CD4-positive, CD25-positive, alpha-beta regulatory T cell (primary cell): ENCODE data around the gene CHIT1. TPM values are rescaled to one million over a fixed set of nuclear protein-coding genes. Genes with fewer than 3 reads are reported as not detected.

Source experiments
- ATAC-seq, 2 donors: fragments of 150-1000 bp; cut with Tn5 transposase; one replicate each; pipeline ENCODE4 v1.10.0; 2021; ENCODE audit warnings: low read depth in 2 of 2, moderate number of reproducible peaks in 2 of 2, moderate library complexity in 1 of 2
- DNase-seq, 3 donors: peaks; one replicate each; pipeline versions ENCODE4 v3.0.0 to v3.0.0-alpha.2; 2012 to 2022; ENCODE audit warnings: mixed read lengths in 1 of 3
- H3K27ac ChIP-seq: one replicate; pipeline ENCODE4 v1.7.0; 2013; ENCODE audit warnings: mild to moderate bottlenecking, low read length; ENCODE audit not compliant: insufficient read depth, poor library complexity, severe bottlenecking
- H3K27me3 ChIP-seq: one replicate; pipeline ENCODE4 v1.7.0; 2013; ENCODE audit warnings: low read length; ENCODE audit not compliant: control insufficient read depth, insufficient read depth
- H3K36me3 ChIP-seq: one replicate; pipeline ENCODE4 v1.7.0; 2013; ENCODE audit warnings: mild to moderate bottlenecking, low read length, moderate library complexity; ENCODE audit not compliant: control insufficient read depth, insufficient read depth
- H3K4me1 ChIP-seq: 2 replicates; pipeline ENCODE4 v1.7.0; 2013; ENCODE audit warnings: mild to moderate bottlenecking, low read length; ENCODE audit not compliant: insufficient read depth, control insufficient read depth, poor library complexity, severe bottlenecking
- H3K4me3 ChIP-seq: one replicate; pipeline ENCODE4 v1.7.0; 2013; ENCODE audit warnings: low read depth, mild to moderate bottlenecking, low read length, moderate library complexity
- H3K9me3 ChIP-seq, 2 experiments: 1 replicate in 1 of 2; 2 replicates in 1 of 2; pipeline ENCODE4 v1.7.0; 2013; ENCODE audit warnings: low read length in 2 of 2, mild to moderate bottlenecking in 1 of 2, moderate library complexity in 1 of 2; ENCODE audit not compliant: control insufficient read depth in 2 of 2
- H3K27ac Mint-ChIP-seq, 3 donors: one replicate each; pipeline ENCODE4 v1.8.0; 2020 to 2022; ENCODE audit warnings: mild to moderate bottlenecking in 3 of 3, mixed read lengths in 3 of 3, moderate library complexity in 2 of 3
- H3K27me3 Mint-ChIP-seq: one replicate; pipeline ENCODE4 v1.8.0; 2022; ENCODE audit warnings: mild to moderate bottlenecking, mixed read lengths
- H3K36me3 Mint-ChIP-seq: one replicate; pipeline ENCODE4 v1.8.0; 2020; ENCODE audit warnings: mixed read lengths
- H3K4me1 Mint-ChIP-seq, 4 donors: one replicate each; pipeline ENCODE4 v1.8.0; 2020 to 2022; ENCODE audit warnings: mixed read lengths in 4 of 4, mild to moderate bottlenecking in 1 of 4
- H3K4me3 Mint-ChIP-seq, 4 donors: one replicate each; pipeline ENCODE4 v1.8.0; 2020 to 2022; ENCODE audit warnings: mild to moderate bottlenecking in 4 of 4, mixed read lengths in 4 of 4, moderate library complexity in 3 of 4
- H3K9me3 Mint-ChIP-seq, 7 donors: one replicate each; pipeline ENCODE4 v1.8.0; 2020 to 2022; ENCODE audit warnings: mixed read lengths in 7 of 7, mild to moderate bottlenecking in 3 of 7, moderate library complexity in 2 of 7
- polyA plus RNA-seq, 4 donors: library from polyadenylated mRNA; unstranded; fragments of 300-500 nt; fragmentation: Illumina TruSeq; gene quantifications; one replicate each; pipeline ENCODE4 v1.2.3, GENCODE V29; 2021
- total RNA-seq: library from RNA; stranded (reverse); gene quantifications from one replicate; pipeline ENCODE4 v1.2.3, GENCODE V29; 2022

Gene CHIT1
- total and polyA plus RNA-seq, 5 donors from 2014 or later, result 0.17 TPM; not detected in 4

- no peaks in the 10 kb centered on the region for H3K36me3 Mint-ChIP-seq
- H3K27ac Mint-ChIP-seq, result no peak overlapping the region
- H3K4me1 Mint-ChIP-seq, result no peaks in the 10 kb centered on the region
- no peak for DNase-seq
- H3K4me3 ChIP-seq, result no peak overlapping the region
- H3K4me3 Mint-ChIP-seq, result no peak overlapping the region
- H3K36me3 ChIP-seq, result no peaks in the 10 kb centered on the region
- peaks cover 22% of the 10 kb centered on the region for H3K27me3 Mint-ChIP-seq
- no peaks in the 10 kb centered on the region for H3K4me1 ChIP-seq
- H3K9me3 ChIP-seq, result no peaks in the 10 kb centered on the region
- H3K27ac ChIP-seq, result no peak overlapping the region
- peaks cover 0 to 2% (median 0%) of the 10 kb centered on the region in 7 donors for H3K9me3 Mint-ChIP-seq
- peaks cover 7% of the 10 kb centered on the region for H3K27me3 ChIP-seq
- ATAC-seq, result no peak
Measured at GRCh38 chr1:203206129-203206687, 23.3 kb downstream of the CHIT1 start.

- Histone ChIP-seq H3K4me3 (no peak overlapping the region), H3K9me3 (no peaks in the 10 kb centered on the region), H3K36me3 (no peaks in the 10 kb centered on the region), H3K27me3 (peaks cover 8% of the 10 kb centered on the region), H3K4me1 (no peaks in the 10 kb centered on the region), H3K27ac (no peak overlapping the region)
- Mint-ChIP-seq H3K9me3 (peaks cover 0 to 2% (median 0%) of the 10 kb centered on the region in 7 donors), H3K27ac (no peak overlapping the region), H3K27me3 (peaks cover 21% of the 10 kb centered on the region), H3K4me1 (no peaks in the 10 kb centered on the region), H3K4me3 (no peak overlapping the region), H3K36me3 (no peaks in the 10 kb centered on the region)
- DNase-seq, result no peak
- no peak for ATAC-seq
Measured at GRCh38 chr1:203204756-203205155, 24.7 kb downstream of the CHIT1 start.

DNA sequence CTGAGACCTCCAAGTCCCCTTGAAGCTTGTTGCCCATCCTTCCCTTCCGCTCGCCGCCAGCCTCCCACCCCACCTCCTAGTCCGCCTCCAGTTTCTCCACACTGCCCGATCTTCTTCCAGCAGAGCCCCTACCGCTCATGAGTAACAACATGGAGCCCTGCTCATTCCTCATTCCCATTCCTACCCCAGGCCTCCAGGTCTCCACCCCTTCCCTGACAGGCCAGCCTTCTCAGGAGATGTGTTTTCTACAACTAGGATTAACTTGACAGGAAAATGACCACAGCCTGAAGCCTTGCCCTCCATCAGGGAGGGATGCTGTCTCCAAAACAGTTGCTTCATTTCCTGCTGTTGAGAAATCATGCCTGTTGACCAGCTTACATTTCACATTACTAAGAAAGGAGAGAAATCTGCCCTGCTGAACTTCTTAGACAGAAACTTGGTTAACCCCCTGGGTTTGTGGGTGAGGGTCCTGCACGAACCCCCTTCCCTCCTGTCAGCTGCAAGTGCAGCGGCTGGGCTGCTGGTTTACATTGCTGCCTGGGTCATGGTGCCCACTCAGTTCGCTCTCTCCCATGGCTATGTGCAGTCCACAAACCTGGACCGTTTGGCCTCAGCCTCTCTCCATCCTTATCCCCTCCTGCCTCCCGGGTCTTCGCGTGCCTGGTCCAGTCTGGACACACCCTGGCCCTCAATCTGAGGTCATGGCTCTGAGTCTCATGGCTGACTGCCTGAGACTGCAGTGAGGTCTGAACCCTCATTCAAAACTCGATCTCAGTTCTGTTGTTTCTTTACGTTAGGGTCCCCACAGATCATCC, 26.8 kb downstream of the CHIT1 start:
- Mint-ChIP-seq H3K27ac (no peak overlapping the region), H3K9me3 (peaks cover 0 to 2% (median 0%) of the 10 kb centered on the region in 7 donors), H3K4me1 (no peaks in the 10 kb centered on the region), H3K27me3 (peaks cover 19% of the 10 kb centered on the region), H3K36me3 (no peaks in the 10 kb centered on the region), H3K4me3 (no peak overlapping the region)
- Histone ChIP-seq H3K27me3 (peaks cover 6% of the 10 kb centered on the region), H3K27ac (no peak overlapping the region), H3K4me3 (no peak overlapping the region), H3K36me3 (no peaks in the 10 kb centered on the region), H3K4me1 (no peaks in the 10 kb centered on the region), H3K9me3 (no peaks in the 10 kb centered on the region)
- DNase-seq, result no peak
- no peak for ATAC-seq

DNA sequence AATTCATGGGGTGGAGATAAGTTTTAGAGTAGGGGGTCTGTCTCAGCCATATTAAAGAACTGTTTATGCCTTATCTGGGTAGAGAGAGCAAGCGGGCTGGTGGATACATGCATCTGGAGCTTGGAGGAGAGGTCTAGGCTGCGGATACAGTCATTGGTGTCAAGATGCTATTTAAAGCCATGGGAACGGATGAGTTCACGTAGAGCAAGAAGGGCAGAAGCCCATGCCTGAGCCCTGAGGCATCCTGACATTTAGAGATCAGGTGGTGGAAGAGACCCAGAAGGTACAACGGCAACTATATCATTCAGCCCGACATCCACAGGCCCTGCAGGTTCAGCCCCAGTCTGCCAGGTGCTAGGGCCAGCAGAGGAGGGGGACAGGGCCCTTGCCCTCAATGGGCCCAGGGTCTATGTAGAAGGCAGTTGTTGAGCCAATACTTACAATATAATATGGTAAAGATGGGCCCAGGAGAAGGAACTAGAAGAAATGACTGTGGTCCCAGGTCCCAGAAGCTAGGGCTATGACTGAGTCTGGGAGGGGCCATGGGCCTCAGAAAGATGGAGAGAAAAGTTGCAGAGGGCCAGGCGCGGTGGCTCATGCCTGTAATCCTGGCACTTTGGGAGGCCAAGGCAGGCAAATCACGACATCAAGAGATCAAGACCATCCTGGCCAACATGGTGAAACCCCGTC, 27.8 kb downstream of the CHIT1 start:
- Mint-ChIP-seq H3K4me3 (no peak overlapping the region), H3K36me3 (no peaks in the 10 kb centered on the region), H3K4me1 (no peaks in the 10 kb centered on the region), H3K27me3 (peaks cover 19% of the 10 kb centered on the region), H3K9me3 (peaks cover 0 to 2% (median 0%) of the 10 kb centered on the region in 7 donors), H3K27ac (no peak overlapping the region)
- Histone ChIP-seq H3K4me1 (no peaks in the 10 kb centered on the region), H3K4me3 (no peak overlapping the region), H3K27me3 (peaks cover 6% of the 10 kb centered on the region), H3K9me3 (no peaks in the 10 kb centered on the region), H3K36me3 (no peaks in the 10 kb centered on the region), H3K27ac (no peak overlapping the region)
- ATAC-seq (no peak), DNase-seq (no peak)

GRCh38 chr1:203200916-203201315, 28.6 kb downstream of the CHIT1 start:
- Mint-ChIP-seq H3K36me3 (no peaks in the 10 kb centered on the region), H3K27me3 (peaks cover 19% of the 10 kb centered on the region), H3K4me3 (no peak overlapping the region), H3K4me1 (no peaks in the 10 kb centered on the region), H3K27ac (no peak overlapping the region), H3K9me3 (peaks cover 0 to 2% (median 0%) of the 10 kb centered on the region in 7 donors)
- no peaks in the 10 kb centered on the region for H3K4me1 ChIP-seq
- H3K27ac ChIP-seq, result no peak overlapping the region
- H3K36me3 ChIP-seq, result no peaks in the 10 kb centered on the region
- peaks cover 6% of the 10 kb centered on the region for H3K27me3 ChIP-seq
- ATAC-seq, result no peak
- no peak overlapping the region for H3K4me3 ChIP-seq
- DNase-seq, result no peak
- H3K9me3 ChIP-seq, result no peaks in the 10 kb centered on the region

GRCh38 chr1:203199816-203200571, 29.5 kb downstream of the CHIT1 start:
- Mint-ChIP-seq H3K27me3 (peaks cover 19% of the 10 kb centered on the region), H3K4me1 (no peaks in the 10 kb centered on the region), H3K4me3 (no peak overlapping the region), H3K9me3 (peaks cover 0 to 2% (median 0%) of the 10 kb centered on the region in 7 donors), H3K27ac (no peak overlapping the region), H3K36me3 (no peaks in the 10 kb centered on the region)
- no peak overlapping the region for H3K27ac ChIP-seq
- ATAC-seq (no peak), DNase-seq (no peak)
- H3K4me3 ChIP-seq, result no peak overlapping the region
- H3K36me3 ChIP-seq, result no peaks in the 10 kb centered on the region
- H3K4me1 ChIP-seq, result no peaks in the 10 kb centered on the region
- no peaks in the 10 kb centered on the region for H3K9me3 ChIP-seq
- peaks cover 7% of the 10 kb centered on the region for H3K27me3 ChIP-seq

DNA sequence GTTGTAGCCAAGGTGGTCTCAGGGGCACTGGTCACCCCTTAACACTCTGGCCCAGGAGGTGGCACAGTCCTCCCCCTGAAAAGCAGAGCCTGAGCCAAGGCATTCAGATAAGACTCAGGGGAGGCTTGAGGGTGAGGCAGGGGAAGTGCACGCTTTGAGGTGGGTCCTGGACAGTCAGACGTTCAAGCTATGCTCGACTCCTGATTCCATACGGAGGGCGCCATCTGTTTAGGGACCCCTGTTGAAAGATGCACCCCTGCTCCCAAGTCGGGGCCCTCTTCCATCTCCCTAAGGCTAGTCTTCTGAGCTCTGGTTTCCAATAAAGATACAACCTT, 30.0 kb downstream of the CHIT1 start:
- Histone ChIP-seq H3K36me3 (no peaks in the 10 kb centered on the region), H3K27ac (no peak overlapping the region)
- ATAC-seq, result no peak

More for the DNA sequence above, 30.0 kb downstream of the CHIT1 start:
- Mint-ChIP-seq H3K27ac (no peak overlapping the region), H3K27me3 (peaks cover 19% of the 10 kb centered on the region), H3K4me3 (no peak overlapping the region), H3K36me3 (no peaks in the 10 kb centered on the region), H3K9me3 (peaks cover 0 to 2% (median 0%) of the 10 kb centered on the region in 7 donors), H3K4me1 (no peaks in the 10 kb centered on the region)
- DNase-seq, result no peak
- no peaks in the 10 kb centered on the region for H3K9me3 ChIP-seq
- peaks cover 7% of the 10 kb centered on the region for H3K27me3 ChIP-seq
- H3K4me3 ChIP-seq, result no peak overlapping the region
- no peaks in the 10 kb centered on the region for H3K4me1 ChIP-seq
